ENCODE results near the gene ATF2. TPM values are rescaled to one million over a fixed set of nuclear protein-coding genes. Genes with fewer than 3 reads are reported as not detected.

The ATF2 gene
- total RNA-seq, 1 donor from 2014 or later, result 32.1 TPM

DNA sequence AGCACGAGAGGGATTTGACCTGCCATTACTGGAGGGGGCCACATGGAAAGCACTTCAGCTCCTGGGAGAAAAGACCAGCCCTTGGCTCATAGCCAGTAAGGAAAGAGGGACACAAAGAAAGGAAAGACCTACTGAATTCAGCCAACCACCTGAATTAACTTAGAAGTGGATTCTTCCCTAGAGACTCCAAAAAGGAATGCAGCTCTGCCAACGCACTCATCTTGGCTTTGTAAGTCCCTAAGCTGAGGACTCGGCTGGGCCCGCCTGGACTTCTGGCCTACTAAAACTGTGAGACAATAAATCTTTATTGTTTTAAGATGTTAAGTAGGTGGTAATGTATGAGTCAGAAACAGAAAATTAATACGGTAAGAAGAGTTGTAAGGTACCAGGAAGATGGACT, 11.5 kb downstream of the ATF2 start:
- Histone ChIP-seq H3K36me3 (ENCODE audit: control insufficient read depth, insufficient read depth, low read length) (no peaks in the 10 kb centered on the region), H3K27me3 (ENCODE audit: control insufficient read depth, insufficient read depth, low read length) (no peaks in the 10 kb centered on the region), H3K4me3 (ENCODE audit: low read depth, low read length) (no peak overlapping the region)
- no peak for DNase-seq (ENCODE audit: low read depth)
- TF ChIP-seq, protein P1, sequence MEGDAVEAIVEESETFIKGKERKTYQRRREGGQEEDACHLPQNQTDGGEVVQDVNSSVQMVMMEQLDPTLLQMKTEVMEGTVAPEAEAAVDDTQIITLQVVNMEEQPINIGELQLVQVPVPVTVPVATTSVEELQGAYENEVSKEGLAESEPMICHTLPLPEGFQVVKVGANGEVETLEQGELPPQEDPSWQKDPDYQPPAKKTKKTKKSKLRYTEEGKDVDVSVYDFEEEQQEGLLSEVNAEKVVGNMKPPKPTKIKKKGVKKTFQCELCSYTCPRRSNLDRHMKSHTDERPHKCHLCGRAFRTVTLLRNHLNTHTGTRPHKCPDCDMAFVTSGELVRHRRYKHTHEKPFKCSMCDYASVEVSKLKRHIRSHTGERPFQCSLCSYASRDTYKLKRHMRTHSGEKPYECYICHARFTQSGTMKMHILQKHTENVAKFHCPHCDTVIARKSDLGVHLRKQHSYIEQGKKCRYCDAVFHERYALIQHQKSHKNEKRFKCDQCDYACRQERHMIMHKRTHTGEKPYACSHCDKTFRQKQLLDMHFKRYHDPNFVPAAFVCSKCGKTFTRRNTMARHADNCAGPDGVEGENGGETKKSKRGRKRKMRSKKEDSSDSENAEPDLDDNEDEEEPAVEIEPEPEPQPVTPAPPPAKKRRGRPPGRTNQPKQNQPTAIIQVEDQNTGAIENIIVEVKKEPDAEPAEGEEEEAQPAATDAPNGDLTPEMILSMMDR (IDR thresholded peaks at IDR 0.05; ENCODE audit: insufficient read depth, low read length, severe bottlenecking), result no peak
- FAIRE-seq, result no peak

DNA sequence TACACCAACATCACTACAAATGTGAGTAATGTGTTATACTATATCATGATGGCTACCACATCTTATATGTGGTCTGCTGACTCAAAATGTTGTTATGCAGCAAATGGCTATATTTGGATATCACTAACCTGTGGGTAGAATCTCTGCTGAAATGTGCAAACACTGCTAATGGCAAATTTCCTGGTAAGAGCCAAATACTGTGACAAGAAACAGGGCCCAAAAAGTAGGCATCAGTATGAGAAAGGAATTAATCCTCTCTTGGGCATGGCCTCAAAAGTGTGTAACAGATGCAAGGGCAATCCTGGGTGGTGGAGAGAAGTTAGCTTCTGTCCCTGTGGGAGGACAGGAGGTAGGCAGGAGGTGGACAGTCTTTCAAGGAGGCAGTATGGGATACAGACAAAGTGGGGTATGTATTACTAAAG, 13.3 kb downstream of the ATF2 start:
- no peaks in the 10 kb centered on the region for H3K36me3 ChIP-seq (ENCODE audit: control insufficient read depth, insufficient read depth, low read length)
- peak; percentile 93 for DNase-seq (ENCODE audit: low read depth)
- H3K4me3 ChIP-seq (ENCODE audit: low read depth, low read length), result no peak overlapping the region
- no peaks in the 10 kb centered on the region for H3K27me3 ChIP-seq (ENCODE audit: control insufficient read depth, insufficient read depth, low read length)
- FAIRE-seq, result no peak
- TF ChIP-seq, protein P1 (IDR thresholded peaks at IDR 0.05; ENCODE audit: insufficient read depth, low read length, severe bottlenecking), result no peak

DNA sequence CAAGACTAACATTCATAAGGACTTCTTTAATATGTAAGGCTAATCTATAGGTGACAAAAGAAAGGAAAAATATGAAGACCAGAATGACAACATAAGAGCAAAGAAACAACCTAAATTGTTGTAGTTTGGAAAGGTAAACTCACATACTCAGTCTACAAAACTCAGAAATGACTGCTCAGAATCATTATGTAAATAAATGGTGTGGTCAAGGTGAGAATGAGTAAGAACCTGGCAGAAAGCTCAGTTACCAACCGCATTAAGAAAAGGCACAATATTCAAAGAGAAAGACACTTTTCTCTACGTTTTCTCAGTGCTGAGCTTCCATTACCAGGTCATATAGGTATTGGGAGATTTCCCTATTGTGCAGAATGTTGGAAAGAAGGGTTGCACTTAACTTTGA, 15.8 kb downstream of the ATF2 start:
- H3K27me3 ChIP-seq (ENCODE audit: control insufficient read depth, insufficient read depth, low read length), result no peaks in the 10 kb centered on the region
- TF ChIP-seq, protein P1 (IDR thresholded peaks at IDR 0.05; ENCODE audit: insufficient read depth, low read length, severe bottlenecking), result no peak
- H3K36me3 ChIP-seq (ENCODE audit: control insufficient read depth, insufficient read depth, low read length), result no peaks in the 10 kb centered on the region
- DNase-seq (ENCODE audit: low read depth) (peak; percentile 82), FAIRE-seq (no peak)
- H3K4me3 ChIP-seq (ENCODE audit: low read depth, low read length), result no peak overlapping the region

DNA sequence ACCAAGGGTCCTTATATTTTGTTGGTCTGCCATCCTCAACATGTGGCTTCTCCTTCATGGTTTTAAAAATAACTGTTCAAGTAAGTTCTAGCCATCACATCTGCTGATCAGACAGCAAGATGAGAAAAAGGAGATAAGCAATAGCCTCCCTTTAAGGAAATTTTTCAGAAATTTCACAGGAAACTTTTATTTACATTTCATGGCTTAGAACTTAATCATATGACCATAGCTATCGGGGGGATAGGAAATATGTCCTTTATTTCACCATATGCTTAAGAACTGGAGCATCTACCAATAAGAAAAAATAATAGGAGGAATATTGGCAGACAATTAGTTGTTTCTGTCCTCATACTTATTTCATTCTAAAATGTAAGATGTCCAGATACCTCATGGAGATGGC, 16.2 kb downstream of the ATF2 start:
- no peak overlapping the region for H3K4me3 ChIP-seq (ENCODE audit: low read depth, low read length)
- no peaks in the 10 kb centered on the region for H3K27me3 ChIP-seq (ENCODE audit: control insufficient read depth, insufficient read depth, low read length)
- no peak for FAIRE-seq
- TF ChIP-seq, protein P1 (IDR thresholded peaks at IDR 0.05; ENCODE audit: insufficient read depth, low read length, severe bottlenecking), result no peak
- DNase-seq (ENCODE audit: low read depth), result no peak
- H3K36me3 ChIP-seq (ENCODE audit: control insufficient read depth, insufficient read depth, low read length), result no peaks in the 10 kb centered on the region

DNA sequence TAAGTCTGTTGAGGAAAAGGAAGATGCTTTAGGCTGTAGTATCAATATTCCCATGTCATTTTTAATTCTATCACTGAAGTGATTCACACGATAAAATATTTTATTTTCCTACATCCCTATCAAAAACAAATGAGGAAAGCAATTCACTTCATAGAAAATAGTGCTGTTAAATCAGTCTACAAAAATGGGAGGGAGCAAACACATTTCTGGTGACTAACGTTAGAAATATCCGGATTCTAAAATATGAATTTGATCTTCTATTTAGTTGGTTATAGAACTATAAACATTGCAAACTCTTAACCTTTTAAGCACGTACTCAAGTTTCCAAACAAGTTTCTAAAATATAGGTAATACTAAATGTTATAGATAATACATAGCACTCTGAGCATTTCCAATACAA, 20.8 kb downstream of the ATF2 start:
- peak; percentile 35 for DNase-seq (ENCODE audit: low read depth)
- no peaks in the 10 kb centered on the region for H3K27me3 ChIP-seq (ENCODE audit: control insufficient read depth, insufficient read depth, low read length)
- TF ChIP-seq, protein P1 (IDR thresholded peaks at IDR 0.05; ENCODE audit: insufficient read depth, low read length, severe bottlenecking), result no peak
- H3K4me3 ChIP-seq (ENCODE audit: low read depth, low read length), result no peak overlapping the region
- H3K36me3 ChIP-seq (ENCODE audit: control insufficient read depth, insufficient read depth, low read length), result no peaks in the 10 kb centered on the region
- FAIRE-seq, result no peak

DNA sequence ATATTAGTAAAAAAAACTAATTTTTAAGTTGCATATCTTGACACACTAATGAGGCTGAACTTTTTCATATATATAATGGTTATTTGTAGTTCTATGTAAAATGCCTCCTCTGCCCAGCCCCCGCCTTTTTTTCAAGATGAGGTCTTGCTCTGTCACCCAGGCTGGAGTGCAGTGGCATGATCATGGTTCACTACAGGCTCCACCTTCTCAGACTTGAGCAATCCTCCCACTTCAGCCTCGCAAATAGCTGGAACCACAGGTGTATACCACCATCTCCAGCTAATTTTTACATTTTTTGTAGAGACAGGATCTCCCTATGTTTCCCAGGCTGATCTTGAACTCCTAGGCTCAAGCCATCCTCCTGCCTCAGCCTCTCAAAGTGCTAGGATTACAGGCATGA, 24.3 kb downstream of the ATF2 start:
- DNase-seq (ENCODE audit: low read depth), result no peak
- no peak for FAIRE-seq
- H3K27me3 ChIP-seq (ENCODE audit: control insufficient read depth, insufficient read depth, low read length), result no peaks in the 10 kb centered on the region
- TF ChIP-seq, protein P1 (IDR thresholded peaks at IDR 0.05; ENCODE audit: insufficient read depth, low read length, severe bottlenecking), result no peak
- no peak overlapping the region for H3K4me3 ChIP-seq (ENCODE audit: low read depth, low read length)
- no peaks in the 10 kb centered on the region for H3K36me3 ChIP-seq (ENCODE audit: control insufficient read depth, insufficient read depth, low read length)
